GM12878 (cell line): ENCODE results near the gene MTHFD1. TPM values are rescaled to one million over a fixed set of nuclear protein-coding genes. Genes with fewer than 3 reads are reported as not detected.

Experiments used
- BHLHE40 ChIP-seq, 2 experiments: fragments of 450-650 bp in 1 of 2; IDR thresholded peaks; 2 replicates each; pipeline ENCODE4 v1.6.1; 2011 to 2017; ENCODE audit warnings: low read depth in 2 of 2, borderline replicate concordance in 1 of 2, improper control_type of control experiment in 1 of 2, low read length in 1 of 2, mild to moderate bottlenecking in 1 of 2
- EP300 ChIP-seq, 2 experiments: fragments of 150-350 bp in 1 of 2; IDR thresholded peaks; 2 replicates each; pipeline ENCODE4 v1.6.1; 2011 to 2012; ENCODE audit warnings: low read depth in 2 of 2, low read length in 2 of 2, borderline replicate concordance in 1 of 2, improper control_type of control experiment in 1 of 2, inconsistent platforms in 1 of 2; ENCODE audit not compliant: control insufficient read depth in 1 of 2
- POLR2AphosphoS5 ChIP-seq: IDR thresholded peaks from 2 replicates; pipeline ENCODE4 v1.6.1; 2011; ENCODE audit warnings: mild to moderate bottlenecking, low read length, inconsistent platforms
- RB1 ChIP-seq: fragments of 450-650 bp; formaldehyde crosslinking; IDR thresholded peaks from 2 replicates; pipeline ENCODE4 v1.6.1; 2017; ENCODE audit warnings: mild to moderate bottlenecking, borderline replicate concordance
- TAF1 ChIP-seq: IDR thresholded peaks from 2 replicates; pipeline ENCODE4 v1.6.1; 2011; ENCODE audit warnings: mild to moderate bottlenecking, low read depth, low read length, borderline replicate concordance
- polyA plus RNA-seq, 11 experiments: library from polyadenylated mRNA; depleted of rRNA in 4 of 11; unstranded in 6 of 11; stranded (reverse) in 5 of 11; fragments of >200 nt; fragmentation: Nextera tagmentation in 4 of 11; fragmentation: Illumina TruSeq in 1 of 11; extraction: Ambion mirVana in 4 of 11; extraction: Trizol in 1 of 11; gene quantifications; 1 replicate in 1 of 11; 2 replicates in 10 of 11; pipeline versions ENCODE4 v1.2.1 to v1.2.3, GENCODE V29; 2011 to 2016; ENCODE audit warnings: inconsistent platforms in 2 of 11, missing spikeins in 2 of 11, low read depth in 1 of 11
- total RNA-seq, 4 experiments: library from RNA; depleted of rRNA in 3 of 4; stranded (reverse); fragments of >200 nt in 3 of 4; fragmentation: Illumina TruSeq in 1 of 4; extraction: Trizol in 1 of 4; gene quantifications; 2 replicates each; pipeline versions ENCODE4 v1.2.1 to v1.2.3, GENCODE V29; 2013 to 2021
- TF ChIP-seq, protein P1 (sequence below): IDR thresholded peaks from 2 replicates; pipeline ENCODE4 v1.6.1; 2012; ENCODE audit warnings: low read depth, low read length, improper control_type of control experiment
- TF ChIP-seq, protein P2 (sequence below): fragments of 450-650 bp; IDR thresholded peaks from 2 replicates; pipeline ENCODE4 v1.6.1; 2017; ENCODE audit warnings: mild to moderate bottlenecking, moderate library complexity

MTHFD1 gene
- total and polyA plus RNA-seq, 10 of the 15 experiments (the other 5 are each of a cell fraction or from before 2014, with no cell fraction given): 99.3 to 310 (median 173) TPM

DNA sequence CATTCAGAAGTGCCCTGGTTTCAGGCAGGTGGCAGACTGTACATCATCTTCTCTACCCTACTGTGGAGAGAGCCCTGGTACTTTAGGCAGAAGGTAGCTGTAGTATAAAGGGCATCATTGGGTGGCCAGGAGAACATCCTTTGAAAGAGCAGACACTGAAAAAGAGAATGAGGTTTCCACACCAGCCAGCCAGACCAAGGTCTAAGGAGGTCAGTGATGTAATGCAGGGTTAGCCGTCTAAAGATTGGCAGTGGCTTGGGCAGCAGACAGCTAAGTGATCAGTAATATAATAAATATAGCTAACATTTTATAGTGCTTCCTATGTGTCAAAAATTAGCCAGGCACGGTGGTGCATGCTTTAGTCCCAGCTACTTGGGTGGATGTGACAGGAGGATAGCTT, 103.5 kb downstream of the MTHFD1 start (continued):
- TF ChIP-seq, protein P1, sequence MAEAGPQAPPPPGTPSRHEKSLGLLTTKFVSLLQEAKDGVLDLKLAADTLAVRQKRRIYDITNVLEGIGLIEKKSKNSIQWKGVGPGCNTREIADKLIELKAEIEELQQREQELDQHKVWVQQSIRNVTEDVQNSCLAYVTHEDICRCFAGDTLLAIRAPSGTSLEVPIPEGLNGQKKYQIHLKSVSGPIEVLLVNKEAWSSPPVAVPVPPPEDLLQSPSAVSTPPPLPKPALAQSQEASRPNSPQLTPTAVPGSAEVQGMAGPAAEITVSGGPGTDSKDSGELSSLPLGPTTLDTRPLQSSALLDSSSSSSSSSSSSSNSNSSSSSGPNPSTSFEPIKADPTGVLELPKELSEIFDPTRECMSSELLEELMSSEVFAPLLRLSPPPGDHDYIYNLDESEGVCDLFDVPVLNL: no peak
- TF ChIP-seq RB1: no peak
- no peak for TF ChIP-seq POLR2AphosphoS5
- TF ChIP-seq, protein P2, sequence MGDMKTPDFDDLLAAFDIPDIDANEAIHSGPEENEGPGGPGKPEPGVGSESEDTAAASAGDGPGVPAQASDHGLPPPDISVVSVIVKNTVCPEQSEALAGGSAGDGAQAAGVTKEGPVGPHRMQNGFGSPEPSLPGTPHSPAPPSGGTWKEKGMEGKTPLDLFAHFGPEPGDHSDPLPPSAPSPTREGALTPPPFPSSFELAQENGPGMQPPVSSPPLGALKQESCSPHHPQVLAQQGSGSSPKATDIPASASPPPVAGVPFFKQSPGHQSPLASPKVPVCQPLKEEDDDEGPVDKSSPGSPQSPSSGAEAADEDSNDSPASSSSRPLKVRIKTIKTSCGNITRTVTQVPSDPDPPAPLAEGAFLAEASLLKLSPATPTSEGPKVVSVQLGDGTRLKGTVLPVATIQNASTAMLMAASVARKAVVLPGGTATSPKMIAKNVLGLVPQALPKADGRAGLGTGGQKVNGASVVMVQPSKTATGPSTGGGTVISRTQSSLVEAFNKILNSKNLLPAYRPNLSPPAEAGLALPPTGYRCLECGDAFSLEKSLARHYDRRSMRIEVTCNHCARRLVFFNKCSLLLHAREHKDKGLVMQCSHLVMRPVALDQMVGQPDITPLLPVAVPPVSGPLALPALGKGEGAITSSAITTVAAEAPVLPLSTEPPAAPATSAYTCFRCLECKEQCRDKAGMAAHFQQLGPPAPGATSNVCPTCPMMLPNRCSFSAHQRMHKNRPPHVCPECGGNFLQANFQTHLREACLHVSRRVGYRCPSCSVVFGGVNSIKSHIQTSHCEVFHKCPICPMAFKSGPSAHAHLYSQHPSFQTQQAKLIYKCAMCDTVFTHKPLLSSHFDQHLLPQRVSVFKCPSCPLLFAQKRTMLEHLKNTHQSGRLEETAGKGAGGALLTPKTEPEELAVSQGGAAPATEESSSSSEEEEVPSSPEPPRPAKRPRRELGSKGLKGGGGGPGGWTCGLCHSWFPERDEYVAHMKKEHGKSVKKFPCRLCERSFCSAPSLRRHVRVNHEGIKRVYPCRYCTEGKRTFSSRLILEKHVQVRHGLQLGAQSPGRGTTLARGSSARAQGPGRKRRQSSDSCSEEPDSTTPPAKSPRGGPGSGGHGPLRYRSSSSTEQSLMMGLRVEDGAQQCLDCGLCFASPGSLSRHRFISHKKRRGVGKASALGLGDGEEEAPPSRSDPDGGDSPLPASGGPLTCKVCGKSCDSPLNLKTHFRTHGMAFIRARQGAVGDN: no peak
- TF ChIP-seq BHLHE40 (IDR thresholded peaks at IDR 0.05; ENCODE audit: borderline replicate concordance in 1 of 2, low read depth in 2 of 2, low read length in 1 of 2): no peak
- TF ChIP-seq TAF1: no peak
- no peak for TF ChIP-seq EP300 (IDR thresholded peaks at IDR 0.05; ENCODE audit: borderline replicate concordance in 1 of 2, control insufficient read depth in 1 of 2, low read depth in 2 of 2, low read length in 2 of 2)
